Measurements from ENCODE around the gene TBCEL. TPM values are rescaled to one million over a fixed set of nuclear protein-coding genes. Genes with fewer than 3 reads are reported as not detected.

The TBCEL gene
- total RNA-seq, 4 donors from 2014 or later, result 5.4 to 15.2 (median 8.4) TPM

GRCh38 chr11:121037016-121037415 lies 13.1 kb downstream of the TBCEL start:
- TF ChIP-seq POLR2A (IDR thresholded peaks at IDR 0.05) (no peak), CTCF (IDR thresholded peaks at IDR 0.05 in 4 of 5, conservative IDR thresholded peaks at IDR 0.05 in 1 of 5) (no peak)

GRCh38 chr11:121038648-121039409 lies 14.9 kb downstream of the TBCEL start:
- H3K27ac ChIP-seq, result no peak overlapping the region
- TF ChIP-seq CTCF (IDR thresholded peaks at IDR 0.05 in 4 of 5, conservative IDR thresholded peaks at IDR 0.05 in 1 of 5) (no peak), POLR2A (IDR thresholded peaks at IDR 0.05) (no peak)
- intact Hi-C loops (cut with DNase I; ENCODE audit: low total_unique reads) (no loop called here), in situ Hi-C loops (cut with MboI; ENCODE audit: low sequenced_read_pairs in 4 of 4) (no loop called here)
- no peaks in the 10 kb centered on the region for H3K36me3 ChIP-seq
- H3K27me3 ChIP-seq, result no peaks in the 10 kb centered on the region
- H3K9me3 ChIP-seq, result no peaks in the 10 kb centered on the region
- ATAC-seq (no peak), DNase-seq (no peak)
- no peaks in the 10 kb centered on the region for H3K4me1 ChIP-seq
- H3K4me3 ChIP-seq, result no peak overlapping the region

More at GRCh38 chr11:121037016-121037415, 13.1 kb downstream of the TBCEL start:
- Histone ChIP-seq H3K4me3 (no peak overlapping the region), H3K9me3 (no peaks in the 10 kb centered on the region), H3K27me3 (no peaks in the 10 kb centered on the region), H3K36me3 (no peaks in the 10 kb centered on the region), H3K27ac (no peak overlapping the region), H3K4me1 (no peaks in the 10 kb centered on the region)
- ATAC-seq (no peak), DNase-seq (no peak)
- intact Hi-C loops (cut with DNase I; ENCODE audit: low total_unique reads), result no loop called here
- in situ Hi-C loops (cut with MboI; ENCODE audit: low sequenced_read_pairs in 4 of 4), result no loop called here

GRCh38 chr11:121039971-121040613 lies 16.2 kb downstream of the TBCEL start:
- no peak for TF ChIP-seq POLR2A (IDR thresholded peaks at IDR 0.05)
- no peak for TF ChIP-seq CTCF (IDR thresholded peaks at IDR 0.05 in 4 of 5, conservative IDR thresholded peaks at IDR 0.05 in 1 of 5)
- no peaks in the 10 kb centered on the region for H3K4me1 ChIP-seq
- no peak overlapping the region for H3K4me3 ChIP-seq
- ATAC-seq (no peak), DNase-seq (no peak)
- intact Hi-C loops (cut with DNase I; ENCODE audit: low total_unique reads), result no loop called here
- H3K27ac ChIP-seq, result no peak overlapping the region
- no peaks in the 10 kb centered on the region for H3K36me3 ChIP-seq
- no peaks in the 10 kb centered on the region for H3K27me3 ChIP-seq
- H3K9me3 ChIP-seq, result no peaks in the 10 kb centered on the region
- in situ Hi-C loops (cut with MboI; ENCODE audit: low sequenced_read_pairs in 4 of 4), result no loop called here

GRCh38 chr11:121040614-121041002 lies 16.7 kb downstream of the TBCEL start:
- Histone ChIP-seq H3K36me3 (no peaks in the 10 kb centered on the region), H3K27ac (no peak overlapping the region), H3K4me3 (no peak overlapping the region), H3K4me1 (no peaks in the 10 kb centered on the region), H3K9me3 (no peaks in the 10 kb centered on the region), H3K27me3 (no peaks in the 10 kb centered on the region)
- DNase-seq (no peak), ATAC-seq (no peak)
- intact Hi-C loops (cut with DNase I; ENCODE audit: low total_unique reads), result no loop called here
- TF ChIP-seq POLR2A (IDR thresholded peaks at IDR 0.05) (no peak), CTCF (IDR thresholded peaks at IDR 0.05 in 4 of 5, conservative IDR thresholded peaks at IDR 0.05 in 1 of 5) (no peak)
- in situ Hi-C loops (cut with MboI; ENCODE audit: low sequenced_read_pairs in 4 of 4), result no loop called here

Measured in gastrocnemius medialis (tissue), 4 donors.